HG02885 (cell line): ENCODE measurements around the gene IL10.
A peak's percentile ranks its signal among the peaks of the same experiment; 100 is the strongest.
"Not testable (repeated sequence)": the region's sequence is repeated elsewhere in the genome, so short reads cannot be mapped to it uniquely, and the experiment has no call there.

Experiments used
- ATAC-seq: cut with Tn5 transposase; IDR thresholded peaks from one replicate; pipeline ENCODE4 v1.9.1; 2021; ENCODE audit warnings: mild to moderate bottlenecking; ENCODE audit not compliant: unreplicated experiment, poor library complexity

The IL10 gene

DNA sequence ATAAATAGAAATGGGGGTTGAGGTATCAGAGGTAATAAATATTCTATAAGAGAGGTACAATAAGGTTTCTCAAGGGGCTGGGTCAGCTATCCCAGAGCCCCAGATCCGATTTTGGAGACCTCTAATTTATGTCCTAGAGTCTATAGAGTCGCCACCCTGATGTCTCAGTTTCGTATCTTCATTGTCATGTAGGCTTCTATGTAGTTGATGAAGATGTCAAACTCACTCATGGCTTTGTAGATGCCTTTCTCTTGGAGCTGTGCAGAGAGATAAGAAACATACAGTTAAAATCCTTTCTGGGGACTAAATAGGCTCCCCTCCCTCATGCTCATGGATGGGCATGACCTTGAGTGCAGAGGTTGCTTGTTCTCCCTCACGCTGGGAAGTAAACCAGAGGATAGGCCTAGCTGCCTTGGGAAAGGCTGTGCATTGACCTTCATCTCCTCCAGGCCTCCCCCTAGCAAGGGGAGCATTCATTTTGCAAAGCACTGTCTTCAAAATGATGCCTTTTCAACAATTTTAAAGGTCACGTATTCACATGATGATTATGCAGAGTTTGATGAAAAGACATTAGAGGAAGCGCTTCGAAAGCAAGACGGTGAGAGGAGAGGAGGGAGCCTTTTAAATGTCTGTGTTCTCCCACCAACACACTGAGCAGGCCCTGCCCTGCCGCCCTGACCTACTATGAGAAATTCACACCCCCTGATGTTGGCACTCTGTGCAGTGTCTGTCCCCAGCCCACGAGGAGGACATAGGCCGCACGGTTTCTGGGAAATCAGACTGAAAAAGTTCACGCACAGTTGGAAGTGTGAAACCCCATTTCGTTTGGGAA lies 3.6 kb downstream of the IL10 start:
- ATAC-seq, result peak; percentile 1

DNA sequence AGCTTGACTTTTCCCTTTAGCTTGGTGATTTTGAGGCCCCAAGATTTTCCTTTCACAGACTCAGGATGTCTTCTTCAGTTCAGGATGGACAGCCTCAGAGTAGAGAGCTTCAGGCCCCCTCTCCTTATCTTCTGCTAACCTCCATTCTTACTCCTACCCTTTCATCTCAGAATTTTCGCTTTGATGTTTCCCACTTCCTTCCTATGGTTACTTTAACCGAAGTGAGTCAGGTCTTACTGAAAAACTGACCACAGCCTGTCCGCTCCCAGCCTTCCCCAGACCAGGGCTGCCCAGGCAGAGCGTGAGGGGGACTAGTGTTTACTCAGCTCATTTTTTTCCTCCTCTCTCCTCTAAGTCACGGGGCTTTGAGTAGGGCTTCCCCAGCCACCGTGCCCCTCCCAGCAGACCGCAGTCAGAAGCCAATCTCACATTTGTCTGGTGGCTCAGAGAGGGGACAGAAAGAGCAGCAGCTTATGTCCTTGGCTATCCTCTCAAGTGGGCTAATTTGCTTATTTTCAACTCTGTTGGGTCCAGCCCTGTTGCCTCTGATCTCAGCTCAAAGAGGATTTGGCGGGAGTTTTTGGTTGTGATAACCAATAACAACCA lies 5.9 kb downstream of the IL10 start:
- peak; percentile 60 for ATAC-seq

DNA sequence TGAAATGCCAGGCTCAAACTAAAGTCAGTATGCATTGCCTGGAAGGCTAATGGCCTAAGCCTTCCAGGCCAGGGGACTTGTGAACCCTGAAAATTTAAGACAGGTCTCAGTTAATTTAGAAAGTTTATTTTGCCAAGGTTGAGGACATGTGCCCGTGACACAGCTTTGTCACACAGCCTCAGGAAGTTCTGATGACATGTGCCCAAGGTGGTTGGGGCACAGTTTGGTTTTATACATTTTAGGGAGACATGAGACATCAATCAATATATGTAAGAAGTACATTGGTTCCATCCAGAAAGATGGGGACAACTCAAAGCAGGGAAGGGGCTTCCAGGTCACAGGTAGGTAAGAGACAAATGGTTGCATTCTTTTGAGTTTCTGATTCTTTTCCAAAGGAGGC lies 6.5 kb downstream of the IL10 start:
- not testable (repeated sequence) for ATAC-seq

DNA sequence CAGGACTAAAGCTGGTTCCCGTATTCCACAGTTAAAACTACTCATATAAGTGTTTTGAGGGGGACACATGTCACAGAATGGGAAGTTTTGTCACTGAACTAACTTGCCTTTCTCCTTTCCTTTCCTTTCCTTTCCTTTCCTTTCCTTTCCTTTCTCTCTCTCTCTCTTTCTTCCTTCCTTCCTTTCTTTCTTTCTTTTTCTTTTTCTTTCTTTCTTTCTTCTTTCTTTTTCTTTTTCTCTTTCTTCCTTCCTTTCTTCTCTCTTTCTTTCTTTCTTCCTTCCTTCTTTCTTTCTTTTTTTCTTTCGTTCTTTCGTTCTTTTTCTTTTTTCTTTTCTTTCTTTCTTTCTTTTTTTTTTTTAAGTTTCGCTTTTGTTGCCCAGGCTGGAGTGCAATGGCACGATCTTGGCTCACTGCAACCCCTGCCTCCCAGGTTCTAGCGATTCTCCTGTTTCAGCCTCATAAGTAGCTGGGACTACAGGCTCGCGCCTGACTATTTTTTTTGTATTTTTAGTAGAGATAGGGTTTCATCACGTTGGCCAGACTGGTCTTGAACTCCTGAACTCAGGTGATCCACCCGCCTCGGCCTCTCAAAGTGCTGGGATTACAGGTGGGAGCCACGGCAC lies 9.4 kb downstream of the IL10 start:
- ATAC-seq, result not testable (repeated sequence)

DNA sequence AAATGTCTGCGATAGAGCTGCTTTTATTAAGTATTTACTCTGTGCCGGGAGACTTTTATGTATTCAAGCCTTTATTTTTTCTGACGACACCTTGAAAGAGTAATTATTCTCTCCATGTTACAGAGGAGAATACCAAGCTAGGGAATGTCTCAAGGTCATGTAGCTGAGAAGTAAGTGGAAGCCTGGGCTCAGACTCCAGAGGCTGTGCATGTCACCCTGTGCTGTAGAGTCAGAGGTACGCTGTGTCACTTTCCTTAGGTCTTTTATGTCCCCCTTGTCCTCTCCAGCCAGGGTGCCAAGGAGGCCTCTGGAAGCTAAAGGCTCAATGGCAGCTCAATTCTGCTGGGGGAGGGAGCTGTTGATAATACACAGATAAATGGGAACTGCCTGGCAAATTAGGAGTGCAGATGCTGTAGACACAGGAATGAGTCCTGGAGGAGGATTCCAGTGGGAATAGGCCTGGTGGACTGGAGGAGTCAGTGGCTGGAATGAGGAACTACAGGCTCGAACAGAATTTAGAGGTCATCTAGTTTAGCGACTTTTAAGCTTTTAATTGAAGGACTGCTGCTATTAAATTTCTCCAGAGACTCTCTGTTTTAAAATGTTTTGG lies 11.0 kb downstream of the IL10 start:
- ATAC-seq, result no peak

DNA sequence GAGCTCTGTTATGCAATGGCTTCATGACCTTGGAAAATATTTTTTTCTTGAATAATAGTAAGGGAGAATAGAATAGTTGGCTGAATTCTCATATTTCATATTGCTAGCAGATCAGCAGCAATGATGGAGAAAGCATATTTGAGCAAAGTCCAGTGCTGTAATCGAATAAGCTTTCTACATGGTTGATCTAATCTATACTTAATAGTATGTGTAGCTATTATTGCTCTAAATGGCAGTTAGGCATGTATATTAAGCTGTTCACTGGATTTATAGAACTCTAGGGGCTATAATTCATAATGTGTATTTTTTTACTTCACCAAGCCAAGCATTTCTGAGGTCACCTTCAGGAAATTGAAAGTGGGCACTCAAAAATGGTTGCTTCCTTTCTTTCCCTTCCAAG lies 11.7 kb downstream of the IL10 start:
- no peak for ATAC-seq

- no peak for ATAC-seq
Measured at GRCh38 chr1:206757524-206758266, 14.6 kb downstream of the IL10 start.

DNA sequence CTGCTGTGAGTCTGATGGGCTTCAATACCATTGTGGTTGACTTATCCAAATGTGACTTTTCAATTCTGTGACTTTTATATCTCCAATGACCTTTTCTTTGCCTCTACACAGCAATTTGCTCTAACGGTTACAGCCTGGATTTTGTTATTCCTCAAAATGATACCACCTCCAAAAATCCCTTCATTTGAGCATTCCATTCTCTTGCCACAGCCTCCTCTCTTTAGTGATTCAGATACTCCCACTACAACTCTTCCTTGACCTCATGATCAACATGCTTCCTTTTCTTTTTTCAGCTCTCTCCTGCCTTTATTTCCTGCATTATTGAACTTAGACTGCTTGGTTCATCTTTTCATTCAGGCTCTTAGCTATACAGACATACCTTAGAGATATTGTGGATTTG lies 18.3 kb downstream of the IL10 start:
- no peak for ATAC-seq

GRCh38 chr1:206753141-206753540 lies 19.2 kb downstream of the IL10 start:
- ATAC-seq, result no peak

- no peak for ATAC-seq
Measured at GRCh38 chr1:206752481-206752880, 19.8 kb downstream of the IL10 start.

- no peak for ATAC-seq
Measured at GRCh38 chr1:206751891-206752290, 20.4 kb downstream of the IL10 start.

DNA sequence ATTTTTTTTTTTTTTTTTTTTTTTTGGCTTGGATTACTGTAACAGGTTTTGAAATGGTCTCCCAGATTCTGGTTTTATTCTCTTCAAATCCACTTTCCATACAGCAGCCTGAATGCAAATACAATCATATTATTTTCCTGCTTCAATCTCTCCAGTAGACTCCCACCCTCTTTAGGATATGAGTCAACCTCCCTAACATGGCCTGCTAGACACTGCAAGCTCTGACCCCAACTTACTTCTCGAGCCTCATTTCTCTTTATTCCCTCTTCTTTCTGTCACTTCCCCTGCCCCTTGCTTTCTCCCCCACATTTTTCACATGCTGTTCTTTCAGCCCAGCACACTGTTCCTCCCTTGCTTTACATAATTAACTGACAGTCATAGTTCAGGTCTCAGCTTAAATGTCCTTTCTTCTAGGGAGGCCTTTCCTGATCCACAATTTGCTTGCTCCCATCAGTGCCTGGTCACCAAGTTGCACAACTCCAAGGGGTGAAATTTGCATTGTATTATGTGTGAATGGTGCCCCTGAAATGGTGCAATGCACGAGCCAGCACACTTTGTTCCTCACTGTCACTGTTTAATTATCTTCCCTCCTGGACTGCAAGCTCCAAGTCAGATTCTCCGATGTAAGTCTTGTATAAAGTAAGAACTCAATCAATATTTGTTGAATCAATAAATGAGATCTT lies 23.8 kb downstream of the IL10 start:
- ATAC-seq, result no peak

DNA sequence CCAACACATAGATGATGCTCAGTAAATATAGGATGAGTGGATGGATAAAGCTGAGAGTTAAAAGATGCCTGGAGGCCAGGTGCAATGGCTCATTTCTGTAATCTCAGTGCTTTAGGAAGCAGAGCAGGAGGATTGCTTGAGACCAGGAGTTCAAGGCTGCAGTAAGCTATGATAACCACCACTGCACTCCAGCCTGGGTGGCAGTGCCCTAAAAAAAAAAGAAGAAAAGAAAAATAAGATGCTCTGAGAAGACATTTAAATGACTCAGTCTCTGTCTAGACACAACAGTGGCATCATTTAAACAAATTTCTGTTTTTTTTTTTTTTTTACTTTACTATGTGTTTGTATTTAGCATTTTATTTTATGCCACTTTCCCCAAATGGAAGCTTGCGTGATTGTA lies 27.0 kb downstream of the IL10 start:
- ATAC-seq, result no peak

DNA sequence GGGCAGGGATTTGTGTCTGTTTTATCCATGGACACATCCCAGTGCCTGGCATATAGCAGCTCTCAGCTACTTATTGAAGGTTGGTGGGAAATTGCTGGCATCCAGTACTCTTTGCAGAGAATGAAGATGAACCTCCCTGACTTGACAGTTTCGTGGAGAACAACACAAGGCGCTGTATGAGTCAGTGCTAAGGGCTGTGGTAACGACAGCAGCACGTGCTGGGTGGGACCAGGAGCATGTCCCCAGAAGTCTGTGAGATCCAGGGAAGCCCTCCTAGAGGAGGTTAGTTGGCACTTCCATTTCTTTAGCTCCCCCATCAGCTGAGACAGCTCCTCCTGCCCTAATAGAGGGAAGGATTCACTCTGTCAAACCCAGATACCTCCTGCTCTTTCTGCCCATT lies 27.6 kb downstream of the IL10 start:
- ATAC-seq, result no peak

DNA sequence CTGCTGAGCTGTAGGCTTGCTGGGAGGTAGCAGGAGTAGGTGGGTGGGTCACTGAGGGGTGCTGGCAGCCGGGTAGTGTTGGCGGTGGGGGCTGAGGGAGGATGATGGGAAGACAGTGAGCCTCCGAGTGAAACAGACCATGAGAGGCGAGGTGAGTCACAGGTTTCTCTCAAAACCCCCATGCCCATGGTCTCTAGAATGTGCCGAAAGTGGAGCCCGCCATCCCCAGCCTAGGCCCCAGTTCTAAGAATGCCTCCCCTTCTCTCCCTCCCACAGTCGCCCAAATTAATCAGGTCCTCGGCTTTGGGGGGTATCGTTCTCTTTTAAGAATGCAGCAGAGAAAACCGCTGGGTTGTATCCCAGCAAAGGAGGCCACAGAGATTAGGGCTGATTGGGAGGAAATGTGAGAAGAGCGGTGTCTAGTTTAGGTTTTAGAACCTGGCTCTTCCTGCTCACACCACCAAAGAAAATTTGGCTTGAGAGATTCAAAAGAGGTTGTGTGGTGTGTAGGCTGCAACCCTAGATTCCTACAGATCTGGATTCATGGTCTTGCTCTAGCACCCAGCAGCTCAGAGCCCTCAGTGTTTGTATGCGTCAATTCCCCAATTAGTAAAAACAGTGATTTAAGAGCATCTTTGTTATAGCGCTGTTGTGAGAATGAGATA lies 29.4 kb downstream of the IL10 start:
- ATAC-seq, result no peak

DNA sequence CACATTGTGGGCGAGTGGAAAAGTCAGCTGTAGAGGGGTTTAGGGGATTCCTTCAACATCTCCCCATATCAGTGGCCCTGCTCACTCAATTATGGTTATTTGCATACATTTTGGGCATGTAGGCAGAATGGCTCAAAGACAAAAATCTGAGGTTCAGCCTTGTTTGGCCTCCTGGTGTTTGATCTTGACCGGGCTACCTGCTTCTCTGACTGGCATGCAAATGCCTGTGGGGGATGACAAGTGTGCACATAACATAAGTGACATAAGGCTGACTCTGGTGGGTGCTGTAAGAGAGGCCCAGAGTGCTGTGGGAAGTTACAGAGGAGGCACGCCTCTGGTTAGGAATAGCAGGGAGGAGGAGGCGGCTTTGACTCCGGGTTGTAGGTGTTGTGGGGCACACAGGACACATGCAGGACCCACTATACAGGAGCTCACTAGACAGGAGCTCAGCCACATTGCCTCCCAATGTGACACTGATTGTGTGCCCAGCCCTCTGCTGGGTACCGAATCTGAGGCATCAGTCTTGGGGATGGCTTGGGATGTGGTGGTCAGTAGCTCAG lies 31.1 kb downstream of the IL10 start:
- ATAC-seq, result no peak

GRCh38 chr1:206739411-206740076 lies 32.8 kb downstream of the IL10 start:
- peak; percentile 88 for ATAC-seq
